OCI-LY1 (cell line): ENCODE measurements around the gene TMC6.

ENCODE experiments used
- H2AFZ ChIP-seq: fragments of 200-600 bp; sonication (generic), shearing (Covaris generic); 2 replicates; pipeline ENCODE4 v1.6.0; 2014; ENCODE audit warnings: antibody characterized with exemption, mild to moderate bottlenecking, low read length
- H3F3A ChIP-seq: fragments of 200-600 bp; sonication (generic), shearing (Covaris generic); 2 replicates; pipeline ENCODE4 v1.6.0; 2014; ENCODE audit warnings: mild to moderate bottlenecking, antibody characterized with exemption, low read length, moderate library complexity; ENCODE audit not compliant: insufficient read depth
- H3K27ac ChIP-seq: fragments of 200-600 bp; sonication (generic); 2 replicates; pipeline ENCODE4 v1.5.1; 2014; ENCODE audit warnings: low read length, mixed run types, mild to moderate bottlenecking, low read depth; ENCODE audit not compliant: poor library complexity, severe bottlenecking
- H3K27me3 ChIP-seq: fragments of 200-600 bp; sonication (generic); 2 replicates; pipeline ENCODE4 v1.6.0; 2014; ENCODE audit warnings: antibody characterized with exemption, mild to moderate bottlenecking, low read length, moderate library complexity; ENCODE audit not compliant: insufficient read depth
- H3K36me3 ChIP-seq: fragments of 200-600 bp; sonication (generic); 2 replicates; pipeline ENCODE4 v1.6.1; 2014; ENCODE audit warnings: mild to moderate bottlenecking, antibody characterized with exemption, low read length, moderate library complexity, mixed read lengths; ENCODE audit not compliant: insufficient read depth
- H3K4me1 ChIP-seq: fragments of 200-600 bp; sonication (generic); 2 replicates; pipeline ENCODE4 v1.5.1; 2014; ENCODE audit warnings: mild to moderate bottlenecking, low read length, moderate library complexity; ENCODE audit not compliant: insufficient read depth, severe bottlenecking
- H3K4me2 ChIP-seq: fragments of 200-600 bp; sonication (generic), shearing (Covaris generic); 2 replicates; pipeline ENCODE4 v1.6.1; 2014; ENCODE audit warnings: low read length
- H3K4me3 ChIP-seq: fragments of 200-600 bp; sonication (generic); 2 replicates; pipeline ENCODE4 v1.5.1; 2014; ENCODE audit warnings: low read length, low read depth, mild to moderate bottlenecking, mixed read lengths; ENCODE audit not compliant: poor library complexity, severe bottlenecking
- H3K79me2 ChIP-seq: fragments of 200-600 bp; shearing (Covaris generic); 2 replicates; pipeline ENCODE4 v1.6.1; 2016; ENCODE audit warnings: mixed run types, low read length, mixed read lengths; ENCODE audit not compliant: insufficient read depth
- H3K9ac ChIP-seq: fragments of 200-600 bp; sonication (generic), shearing (Covaris generic); 2 replicates; pipeline ENCODE4 v1.6.1; 2014; ENCODE audit warnings: mild to moderate bottlenecking, low read length, mixed read lengths
- H3K9me2 ChIP-seq: fragments of 200-600 bp; sonication (generic), shearing (Covaris generic); 2 replicates; pipeline ENCODE4 v1.6.1; 2014; ENCODE audit warnings: low read depth, mild to moderate bottlenecking, low read length, mixed read lengths
- H3K9me3 ChIP-seq: fragments of 200-600 bp; shearing (Covaris generic); 2 replicates; pipeline ENCODE4 v1.6.1; 2014; ENCODE audit warnings: low read length, mixed read lengths
- H4K20me1 ChIP-seq: fragments of 200-600 bp; sonication (generic), shearing (Covaris generic); 2 replicates; pipeline ENCODE4 v1.6.0; 2016; ENCODE audit warnings: mild to moderate bottlenecking, low read length; ENCODE audit not compliant: insufficient read depth
- CTCF ChIP-seq: fragments of 200-600 bp; sonication (generic), shearing (Covaris generic); IDR thresholded peaks from 2 replicates; pipeline ENCODE4 v1.5.1; 2017; ENCODE audit warnings: mild to moderate bottlenecking, antibody characterized with exemption, low read length, moderate library complexity, mixed read lengths
- EZH2 ChIP-seq: fragments of 200-600 bp; sonication (generic), shearing (Covaris generic); IDR thresholded peaks from 2 replicates; pipeline ENCODE4 v1.8.0; 2017; ENCODE audit warnings: borderline replicate concordance, mixed run types, mild to moderate bottlenecking, antibody characterized with exemption, low read length, moderate library complexity, mixed read lengths

Gene TMC6

GRCh38 chr17:78138204-78139060 is 9.9 kb upstream of the TMC6 start:
- peaks cover 30% of the 10 kb centered on the region for H3K4me1 ChIP-seq
- no peak overlapping the region for H2AFZ ChIP-seq
- H4K20me1 ChIP-seq, result no peaks in the 10 kb centered on the region
- no peak for TF ChIP-seq CTCF
- TF ChIP-seq EZH2, result no peak
- H3K27me3 ChIP-seq, result no peaks in the 10 kb centered on the region
- H3K4me2 ChIP-seq, result no peak overlapping the region
- no peaks in the 10 kb centered on the region for H3K9me2 ChIP-seq
- no peaks in the 10 kb centered on the region for H3K79me2 ChIP-seq
- no peaks in the 10 kb centered on the region for H3K9me3 ChIP-seq
- H3K27ac ChIP-seq, result peak overlapping the region; percentile 54
- H3F3A ChIP-seq, result no peaks in the 10 kb centered on the region
- H3K36me3 ChIP-seq, result peaks cover 36% of the 10 kb centered on the region
- H3K4me3 ChIP-seq, result no peak overlapping the region
- H3K9ac ChIP-seq, result no peak overlapping the region

DNA sequence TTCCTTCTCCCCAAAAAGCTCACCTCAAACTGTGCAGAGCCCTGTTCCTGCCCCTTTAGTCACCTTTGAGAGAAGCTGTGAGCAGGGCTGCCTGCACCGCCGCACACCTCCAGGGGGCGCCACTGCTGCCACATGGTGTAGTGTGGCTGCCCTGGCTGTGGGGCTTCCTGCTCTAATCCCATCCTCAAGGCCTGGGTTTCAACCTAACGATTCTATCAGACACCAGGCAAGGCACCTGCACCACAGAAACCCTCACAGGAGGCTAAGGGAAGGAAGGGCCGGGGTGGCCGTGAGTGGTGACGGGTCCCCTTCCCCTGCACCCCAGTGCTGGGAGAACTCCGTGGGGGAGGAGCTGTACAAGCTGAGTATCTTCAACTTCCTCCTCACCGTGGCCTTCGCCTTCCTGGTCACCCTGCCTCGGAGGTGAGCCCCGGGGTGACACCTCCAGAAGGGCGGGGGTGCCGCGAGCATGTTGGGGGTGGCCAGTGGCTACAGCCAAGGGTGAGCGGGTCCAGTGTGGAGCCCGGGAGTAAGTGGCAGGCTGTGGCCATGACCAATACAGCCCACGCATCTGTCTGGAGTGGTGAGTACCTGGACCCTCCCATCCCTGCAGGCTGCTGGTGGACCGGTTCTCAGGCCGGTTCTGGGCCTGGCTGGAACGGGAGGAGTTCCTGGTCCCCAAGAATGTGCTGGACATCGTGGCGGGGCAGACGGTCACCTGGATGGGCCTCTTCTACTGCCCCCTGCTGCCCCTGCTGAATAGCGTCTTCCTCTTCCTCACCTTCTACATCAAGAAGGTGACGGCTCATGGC is 9.0 kb upstream of the TMC6 start:
- no peaks in the 10 kb centered on the region for H3K9me2 ChIP-seq
- H3K4me2 ChIP-seq, result peak overlapping the region; percentile 3; the same call in 1 of the 2 replicates
- H3K4me3 ChIP-seq, result no peak overlapping the region
- TF ChIP-seq CTCF (peak; percentile 90), EZH2 (no peak)
- peak overlapping the region; percentile 54 for H3K27ac ChIP-seq
- H3K4me1 ChIP-seq, result peaks cover 38% of the 10 kb centered on the region
- no peaks in the 10 kb centered on the region for H3K79me2 ChIP-seq
- H3F3A ChIP-seq, result no peaks in the 10 kb centered on the region
- H4K20me1 ChIP-seq, result no peaks in the 10 kb centered on the region
- H3K9me3 ChIP-seq, result no peaks in the 10 kb centered on the region
- H2AFZ ChIP-seq, result no peak overlapping the region
- peaks cover 36% of the 10 kb centered on the region for H3K36me3 ChIP-seq
- H3K9ac ChIP-seq, result no peak overlapping the region; the same call in 1 of the 2 replicates
- H3K27me3 ChIP-seq, result no peaks in the 10 kb centered on the region

GRCh38 chr17:78135858-78136500 is 7.4 kb upstream of the TMC6 start:
- Histone ChIP-seq H3K27me3 (no peaks in the 10 kb centered on the region), H3K4me2 (no peak overlapping the region), H3K4me3 (no peak overlapping the region), H3F3A (no peaks in the 10 kb centered on the region), H4K20me1 (no peaks in the 10 kb centered on the region), H2AFZ (no peak overlapping the region), H3K27ac (no peak overlapping the region), H3K9me3 (no peaks in the 10 kb centered on the region), H3K9me2 (no peaks in the 10 kb centered on the region), H3K79me2 (no peaks in the 10 kb centered on the region), H3K9ac (no peak overlapping the region), H3K4me1 (peaks cover 51% of the 10 kb centered on the region), H3K36me3 (peaks cover 28% of the 10 kb centered on the region)
- TF ChIP-seq EZH2 (no peak), CTCF (no peak)
